ENCODE results near the gene UMAD1.
A peak's percentile ranks its signal among the peaks of the same experiment; 100 is the strongest.

Gene UMAD1

DNA sequence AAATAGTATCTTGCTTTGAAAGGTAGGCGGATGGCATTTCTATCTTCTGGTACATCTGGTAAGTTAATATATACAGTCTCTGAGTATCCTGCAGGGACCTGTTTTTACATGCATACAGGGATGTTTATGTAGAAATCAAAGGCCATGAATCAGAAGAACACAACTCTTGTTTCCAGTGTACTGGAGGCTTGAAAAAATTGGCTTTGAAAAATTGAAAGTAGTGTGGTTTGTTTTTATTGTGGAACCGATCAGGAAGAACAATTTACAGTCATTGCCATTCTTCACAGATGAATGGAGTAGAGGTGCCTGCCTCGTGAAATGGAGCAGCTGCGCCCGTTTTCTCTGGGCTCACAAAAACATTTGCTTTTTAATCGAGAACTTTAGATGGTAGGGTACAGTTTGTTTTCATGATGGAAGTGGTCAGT is 131.9 kb downstream of the UMAD1 start:
- DNase-seq (ENCODE audit: low spot score), result no peak
- TF ChIP-seq, protein P1, sequence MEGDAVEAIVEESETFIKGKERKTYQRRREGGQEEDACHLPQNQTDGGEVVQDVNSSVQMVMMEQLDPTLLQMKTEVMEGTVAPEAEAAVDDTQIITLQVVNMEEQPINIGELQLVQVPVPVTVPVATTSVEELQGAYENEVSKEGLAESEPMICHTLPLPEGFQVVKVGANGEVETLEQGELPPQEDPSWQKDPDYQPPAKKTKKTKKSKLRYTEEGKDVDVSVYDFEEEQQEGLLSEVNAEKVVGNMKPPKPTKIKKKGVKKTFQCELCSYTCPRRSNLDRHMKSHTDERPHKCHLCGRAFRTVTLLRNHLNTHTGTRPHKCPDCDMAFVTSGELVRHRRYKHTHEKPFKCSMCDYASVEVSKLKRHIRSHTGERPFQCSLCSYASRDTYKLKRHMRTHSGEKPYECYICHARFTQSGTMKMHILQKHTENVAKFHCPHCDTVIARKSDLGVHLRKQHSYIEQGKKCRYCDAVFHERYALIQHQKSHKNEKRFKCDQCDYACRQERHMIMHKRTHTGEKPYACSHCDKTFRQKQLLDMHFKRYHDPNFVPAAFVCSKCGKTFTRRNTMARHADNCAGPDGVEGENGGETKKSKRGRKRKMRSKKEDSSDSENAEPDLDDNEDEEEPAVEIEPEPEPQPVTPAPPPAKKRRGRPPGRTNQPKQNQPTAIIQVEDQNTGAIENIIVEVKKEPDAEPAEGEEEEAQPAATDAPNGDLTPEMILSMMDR (IDR thresholded peaks at IDR 0.05; ENCODE audit: extremely low read depth, missing control alignments), result no peak

DNA sequence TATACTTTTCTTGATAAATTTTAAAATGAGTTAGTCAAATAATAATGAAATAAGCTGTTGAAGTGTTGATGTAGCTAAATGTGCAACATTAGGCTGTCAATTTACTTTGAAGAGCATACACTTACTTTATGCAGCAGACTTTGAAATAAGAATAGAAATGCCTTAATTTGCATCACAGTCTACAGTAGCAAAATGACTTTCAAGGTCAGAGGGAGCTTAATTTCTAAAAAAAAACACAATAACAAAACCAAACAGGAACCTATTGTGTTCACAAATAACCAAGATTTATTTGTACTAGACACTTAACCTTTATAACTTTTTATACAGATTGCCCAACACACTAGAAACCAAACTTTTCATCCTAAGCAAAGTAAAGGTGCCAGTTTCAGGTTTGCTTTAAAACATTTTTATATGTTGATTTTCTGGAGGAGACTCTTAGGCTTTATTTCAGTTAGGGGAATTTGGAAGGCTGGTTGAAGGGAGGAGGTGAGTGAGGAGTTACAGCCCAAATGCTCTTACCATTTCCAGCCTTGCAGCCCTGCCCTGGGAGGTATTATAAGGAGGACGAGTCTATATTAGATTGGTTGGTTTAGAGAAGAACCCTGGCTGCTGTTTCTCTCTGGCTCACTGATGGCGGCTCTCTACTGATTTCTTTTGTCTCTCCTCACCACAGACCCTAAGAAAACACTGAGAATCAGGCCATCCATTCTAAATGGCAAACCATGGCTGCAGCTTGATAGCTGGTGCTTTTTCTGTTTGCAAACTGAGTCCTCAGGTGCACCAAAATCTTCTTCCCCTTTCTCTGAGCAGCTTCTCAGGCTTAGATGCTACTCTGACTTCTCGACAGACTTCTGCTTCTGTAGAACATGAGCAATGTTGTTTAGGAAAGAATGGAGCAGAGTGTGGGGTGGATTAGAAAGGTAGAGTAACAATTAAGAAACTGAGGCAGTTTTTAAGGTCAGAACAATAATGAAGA is 133.1 kb downstream of the UMAD1 start:
- peak; percentile 14 for DNase-seq (ENCODE audit: low spot score)
- TF ChIP-seq, protein P1 (IDR thresholded peaks at IDR 0.05; ENCODE audit: extremely low read depth, missing control alignments), result no peak

DNA sequence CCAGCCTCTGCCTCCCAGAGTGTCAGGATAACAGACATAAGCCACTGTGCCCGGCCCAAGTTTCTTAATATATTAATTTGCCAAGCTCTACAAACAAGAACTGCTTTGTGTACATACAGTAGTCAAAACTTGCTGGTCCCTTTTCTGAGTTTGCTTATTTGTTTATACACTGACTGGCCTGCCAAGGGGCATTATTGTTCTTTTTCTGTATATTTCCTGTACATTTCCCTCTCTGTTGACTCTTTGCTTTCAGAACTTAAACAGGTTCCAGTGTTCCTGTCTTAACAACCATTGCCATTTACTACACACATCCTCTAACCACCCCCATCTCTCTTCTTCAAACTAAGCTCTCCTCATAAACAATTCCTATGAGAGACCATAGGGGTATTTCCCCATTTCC is 139.3 kb downstream of the UMAD1 start:
- DNase-seq (ENCODE audit: low spot score), result no peak
- TF ChIP-seq, protein P1 (IDR thresholded peaks at IDR 0.05; ENCODE audit: extremely low read depth, missing control alignments), result no peak

DNA sequence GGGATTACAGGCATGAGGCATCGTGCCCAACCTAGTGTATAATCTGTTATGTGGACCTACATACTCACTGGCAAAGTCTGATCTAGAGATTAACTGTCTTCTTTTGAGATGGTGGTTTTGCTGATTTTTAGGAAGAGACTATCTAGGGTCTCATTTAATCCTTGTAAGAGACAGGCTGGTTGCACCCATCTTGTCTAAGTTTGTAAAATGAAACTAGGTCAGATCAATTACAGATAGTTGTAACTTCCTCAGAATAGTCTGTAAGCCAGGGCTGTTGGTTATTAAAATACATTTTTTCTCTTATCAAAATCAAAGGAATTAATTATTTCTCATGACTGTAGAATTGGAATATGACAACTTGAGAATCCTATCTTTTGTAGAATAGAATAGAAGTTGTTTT is 142.4 kb downstream of the UMAD1 start:
- no peak for DNase-seq (ENCODE audit: low spot score)
- TF ChIP-seq, protein P1 (IDR thresholded peaks at IDR 0.05; ENCODE audit: extremely low read depth, missing control alignments), result no peak

DNA sequence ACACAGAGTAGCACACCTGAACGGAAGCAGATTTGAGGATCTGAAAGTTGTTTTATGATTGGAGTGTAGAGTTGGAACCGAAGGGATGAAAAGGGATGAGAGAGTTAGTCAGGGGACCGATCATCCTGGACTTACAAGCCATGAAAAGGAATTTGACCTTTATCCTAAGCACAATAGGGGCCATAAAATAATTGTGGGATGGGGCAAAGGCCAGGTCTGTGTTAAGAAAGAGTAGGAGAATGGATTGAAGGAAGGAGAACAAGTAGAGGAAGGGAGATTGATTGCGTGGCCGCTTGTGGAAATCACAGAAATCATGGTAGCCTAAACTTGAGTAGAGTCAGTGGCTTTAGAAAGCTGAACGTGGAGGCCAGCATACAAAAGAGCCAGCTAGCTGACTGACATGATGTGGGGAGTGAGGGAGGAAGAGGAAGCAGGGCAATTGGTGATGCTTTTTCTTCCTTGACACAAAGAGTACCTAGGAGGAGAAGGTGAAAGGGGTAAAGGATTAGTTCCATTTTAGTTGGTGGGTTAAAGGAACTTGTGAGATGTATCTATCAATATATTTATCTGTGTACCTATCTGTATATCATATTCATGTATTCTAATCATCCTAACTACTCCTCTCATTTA is 144.9 kb downstream of the UMAD1 start:
- DNase-seq (ENCODE audit: low spot score), result no peak
- TF ChIP-seq, protein P1 (IDR thresholded peaks at IDR 0.05; ENCODE audit: extremely low read depth, missing control alignments), result no peak

DNA sequence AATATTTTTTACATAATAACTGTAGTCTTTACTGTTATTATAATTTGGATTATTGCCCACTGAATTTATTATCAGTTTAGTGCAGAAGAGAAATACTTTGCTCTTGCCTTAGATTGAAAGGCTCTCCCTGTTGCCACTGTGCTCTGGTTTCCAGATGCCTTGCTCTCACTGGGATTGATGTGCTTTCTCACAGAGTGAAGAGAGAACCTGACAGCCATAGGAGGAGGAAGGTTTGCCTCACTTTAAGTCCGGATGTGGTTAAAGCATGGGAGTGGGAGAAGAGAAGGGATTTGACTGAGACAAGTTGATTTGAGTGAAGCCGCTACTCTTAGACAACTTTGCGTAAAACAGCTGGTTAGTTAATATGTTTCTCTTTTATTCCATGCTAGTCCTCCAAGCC is 146.0 kb downstream of the UMAD1 start:
- TF ChIP-seq, protein P1 (IDR thresholded peaks at IDR 0.05; ENCODE audit: extremely low read depth, missing control alignments), result no peak
- no peak for DNase-seq (ENCODE audit: low spot score)

DNA sequence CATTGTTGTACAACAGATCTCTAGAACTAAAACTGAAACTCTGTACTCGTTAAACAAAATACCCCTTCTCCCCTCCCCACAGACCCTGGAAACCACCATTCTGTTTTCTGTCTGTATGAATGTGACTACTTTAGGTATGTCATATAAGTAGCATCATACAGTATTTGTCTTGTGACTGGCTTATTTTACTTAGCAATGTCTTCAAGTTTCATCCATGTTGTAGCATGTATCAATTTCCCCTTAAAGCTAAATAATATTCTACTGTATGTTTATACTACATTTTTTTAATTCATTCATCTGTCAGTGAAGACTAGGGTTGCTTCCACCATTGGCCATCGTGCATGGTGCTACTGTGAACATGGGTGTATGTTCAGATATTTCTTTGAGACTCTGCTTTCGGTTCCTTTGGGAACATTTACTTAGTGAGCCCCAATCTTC is 149.0 kb downstream of the UMAD1 start:
- TF ChIP-seq, protein P1 (IDR thresholded peaks at IDR 0.05; ENCODE audit: extremely low read depth, missing control alignments), result no peak
- peak; percentile 35 for DNase-seq (ENCODE audit: low spot score)
